ENCODE measurements around the gene AKAP13. TPM values are rescaled to one million over a fixed set of nuclear protein-coding genes. Genes with fewer than 3 reads are reported as not detected.
A peak's percentile ranks its signal among the peaks of the same experiment; 100 is the strongest.
"Not testable (repeated sequence)": the region's sequence is repeated elsewhere in the genome, so short reads cannot be mapped to it uniquely, and the experiment has no call there.

Gene AKAP13
- total and polyA plus RNA-seq, 5 experiments from 2014 or later: 113 to 244 (median 131) TPM

- POLR2A ChIA-PET: interaction anchor here (0.7 to 1.7 kb wide), 5 partner anchors 8 to 104 kb away, joined by 3 to 6 read pairs (median 5); no protein-coding TSS in a partner anchor
- peaks cover 25 to 52% (median 40%) of the 10 kb centered on the region in 4 donors for H3K4me1 Mint-ChIP-seq
- peak overlapping the region; percentile 85 to 96 (median 90) for H3K4me3 Mint-ChIP-seq
- no peaks in the 10 kb centered on the region for H3K9me3 Mint-ChIP-seq
- DNase-seq (peak in 8 of 10 donors; percentile 5 to 53 (median 38)), ATAC-seq (peak; percentile 45 to 56)
- H3K27me3 Mint-ChIP-seq: peaks cover 0 to 1% (median 0%) of the 10 kb centered on the region in 5 donors
- peak overlapping the region; percentile 51 to 92 (median 78) for H3K27ac Mint-ChIP-seq
- no peaks in the 10 kb centered on the region for H3K36me3 Mint-ChIP-seq
Measured at GRCh38 chr15:85793641-85794597, 413.5 kb downstream of the AKAP13 start.

- Mint-ChIP-seq H3K9me3 (no peaks in the 10 kb centered on the region), H3K27ac (peak within 1 kb of the TSS; percentile 19 to 94 (median 89)), H3K4me3 (peak within 1 kb of the TSS; percentile 85 to 96 (median 93)), H3K36me3 (no peaks in the 10 kb centered on the region), H3K27me3 (peaks cover 0 to 4% (median 0%) of the 10 kb centered on the region in 5 donors), H3K4me1 (peaks cover 25 to 46% (median 38%) of the 10 kb centered on the region in 4 donors)
- POLR2A ChIA-PET: interaction anchor here (0.7 to 1.7 kb wide), 4 partner anchors 8 to 105 kb away, joined by 3 to 6 read pairs (median 4); no protein-coding TSS in a partner anchor
- DNase-seq (peak; percentile 81 to 96 (median 90)), ATAC-seq (peak; percentile 95 to 96)
Measured at GRCh38 chr15:85794598-85795336, 414.4 kb downstream of the AKAP13 start, which contains the start of gene KLHL25. Gene KLHL25, minus strand, starts transcription at chr15:85794925. Its CDS starts 25,115 bp downstream, at chr15:85769810.

- Mint-ChIP-seq H3K9me3 (no peaks in the 10 kb centered on the region), H3K27ac (peak overlapping the region in 8 of 10 donors; percentile 47 to 93 (median 60)), H3K4me3 (peak overlapping the region; percentile 58 to 96 (median 89)), H3K27me3 (peaks cover 0 to 4% (median 1%) of the 10 kb centered on the region in 5 donors), H3K36me3 (no peaks in the 10 kb centered on the region), H3K4me1 (peaks cover 24 to 39% (median 37%) of the 10 kb centered on the region in 4 donors)
- DNase-seq (no peak), ATAC-seq (no peak)
- POLR2A ChIA-PET: interaction anchor here (1.7 kb wide), 1 partner anchor 106 kb away, joined by 6 read pairs; no protein-coding TSS in a partner anchor
Measured at GRCh38 chr15:85795337-85796305, 415.2 kb downstream of the AKAP13 start.

- H3K27me3 Mint-ChIP-seq, H3K27ac Mint-ChIP-seq, H3K36me3 Mint-ChIP-seq, DNase-seq, ATAC-seq, POLR2A ChIA-PET, H3K9me3 Mint-ChIP-seq: not testable (repeated sequence)
- H3K4me3 Mint-ChIP-seq: peak overlapping the region in 2 of 10 donors; percentile 33 to 87
- H3K4me1 Mint-ChIP-seq: peaks cover 22 to 38% (median 36%) of the 10 kb centered on the region in 4 donors
Measured at GRCh38 chr15:85796371-85796770, 416.0 kb downstream of the AKAP13 start.

Small RNAs within 50 kb of the gene (microRNA-seq; reads per million reads assigned to microRNA genes)
- not detected for gene MIR1276 (ENCODE audit: borderline microRNAs expressed)
- 12.3 reads per million, percentile 31 among the genes with 10 or more reads in this experiment for gene MIR7706 (ENCODE audit: borderline microRNAs expressed)
